RPMI8226 (cell line): ENCODE results near the gene ZNF576.
"Not testable (repeated sequence)": the region's sequence is repeated elsewhere in the genome, so short reads cannot be mapped to it uniquely, and the experiment has no call there.

ENCODE experiments used
- DNase-seq: peaks from one replicate; pipeline ENCODE4 v3.0.0-alpha.2; 2015

The ZNF576 gene

GRCh38 chr19:43575156-43575950 is 21.0 kb upstream of the ZNF576 start, which contains the start of the genes PINLYP and XRCC1:
Gene PINLYP (plus strand): TSS chr19:43575801. CDS start chr19:43577192, 1,391 bp downstream.
Gene XRCC1 (minus strand): TSS chr19:43575527. CDS start chr19:43575458, 69 bp downstream.
- peak; percentile 96 for DNase-seq

- no peak for DNase-seq
Observed at GRCh38 chr19:43575955-43576878, 20.2 kb upstream of the ZNF576 start.

- DNase-seq = no peak
Observed at GRCh38 chr19:43578787-43579186, 17.6 kb upstream of the ZNF576 start.

- no peak for DNase-seq
Observed at GRCh38 chr19:43581467-43581866, 14.9 kb upstream of the ZNF576 start.

GRCh38 chr19:43582495-43582894 is 13.9 kb upstream of the ZNF576 start:
- DNase-seq = no peak

GRCh38 chr19:43584484-43584883 is 11.9 kb upstream of the ZNF576 start:
- DNase-seq = no peak

GRCh38 chr19:43586346-43586745 is 10.0 kb upstream of the ZNF576 start:
- DNase-seq = no peak

GRCh38 chr19:43587029-43587428 is 9.4 kb upstream of the ZNF576 start:
- not testable (repeated sequence) for DNase-seq

GRCh38 chr19:43589277-43589676 is 7.1 kb upstream of the ZNF576 start:
- no peak for DNase-seq

- DNase-seq = no peak
Observed at GRCh38 chr19:43589678-43590077, 6.7 kb upstream of the ZNF576 start.

- no peak for DNase-seq
Observed at GRCh38 chr19:43591904-43592772, 4.3 kb upstream of the ZNF576 start.

- no peak for DNase-seq
Observed at GRCh38 chr19:43592800-43593350, 3.5 kb upstream of the ZNF576 start.

- DNase-seq = no peak
Observed at GRCh38 chr19:43594081-43594697, 2.2 kb upstream of the ZNF576 start.

GRCh38 chr19:43594710-43595604 is 1.4 kb upstream of the ZNF576 start:
- peak; percentile 73 for DNase-seq

GRCh38 chr19:43595605-43595998 is 793 bp upstream of the ZNF576 start:
- peak; percentile 11 for DNase-seq

GRCh38 chr19:43596842-43597461 is 557 bp downstream of the ZNF576 start:
- no peak for DNase-seq

GRCh38 chr19:43597876-43598275 is 1.5 kb downstream of the ZNF576 start:
- no peak for DNase-seq

GRCh38 chr19:43598445-43599240 is 2.2 kb downstream of the ZNF576 start:
- DNase-seq = no peak

- no peak for DNase-seq
Observed at GRCh38 chr19:43599635-43600295, 3.4 kb downstream of the ZNF576 start.
